ENCODE data around the gene LSM12.
A peak's percentile ranks its signal among the peaks of the same experiment; 100 is the strongest.
"Not testable (repeated sequence)": the region's sequence is repeated elsewhere in the genome, so short reads cannot be mapped to it uniquely, and the experiment has no call there.

Gene LSM12

GRCh38 chr17:44075598-44076293 lies 9.3 kb upstream of the LSM12 start:
- no peak for DNase-seq

- DNase-seq: no peak
Measured at GRCh38 chr17:44074911-44075285, 8.4 kb upstream of the LSM12 start.

DNA sequence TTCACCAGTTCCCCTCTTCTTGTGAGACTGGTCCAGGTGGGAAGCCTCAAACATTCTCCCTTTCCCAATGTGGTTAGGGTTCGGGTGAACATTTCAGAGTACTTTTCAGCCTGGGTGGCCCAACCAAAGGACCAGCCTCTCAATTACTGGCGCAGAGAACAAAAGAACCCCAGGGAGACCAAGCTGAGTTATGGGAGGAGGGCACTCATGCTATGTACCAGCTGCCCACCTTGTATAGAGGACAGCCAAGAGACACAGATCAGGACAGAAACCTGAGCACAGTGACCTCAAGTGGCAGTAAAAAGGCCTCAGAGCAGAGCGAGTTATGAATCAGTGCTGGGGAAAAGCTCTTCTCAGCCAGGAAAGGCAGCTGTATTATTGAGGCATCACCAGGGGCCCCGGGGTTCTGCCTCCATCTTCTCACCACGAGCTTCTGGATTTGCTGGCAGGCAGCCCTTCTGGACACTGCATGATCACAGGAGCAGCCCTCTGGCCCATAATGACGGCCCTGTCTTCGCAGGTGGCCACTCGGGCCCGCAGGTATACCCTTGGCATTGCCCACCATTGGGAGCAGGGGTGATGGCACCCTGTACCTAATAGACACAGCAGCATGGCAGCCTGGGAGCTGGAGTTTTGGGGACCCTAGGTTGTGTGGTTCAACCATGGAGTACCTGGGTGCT lies 7.9 kb upstream of the LSM12 start:
- DNase-seq: no peak

GRCh38 chr17:44071772-44072171 lies 5.3 kb upstream of the LSM12 start:
- DNase-seq: no peak

- no peak for DNase-seq
Measured at GRCh38 chr17:44071198-44071520, 4.7 kb upstream of the LSM12 start.

DNA sequence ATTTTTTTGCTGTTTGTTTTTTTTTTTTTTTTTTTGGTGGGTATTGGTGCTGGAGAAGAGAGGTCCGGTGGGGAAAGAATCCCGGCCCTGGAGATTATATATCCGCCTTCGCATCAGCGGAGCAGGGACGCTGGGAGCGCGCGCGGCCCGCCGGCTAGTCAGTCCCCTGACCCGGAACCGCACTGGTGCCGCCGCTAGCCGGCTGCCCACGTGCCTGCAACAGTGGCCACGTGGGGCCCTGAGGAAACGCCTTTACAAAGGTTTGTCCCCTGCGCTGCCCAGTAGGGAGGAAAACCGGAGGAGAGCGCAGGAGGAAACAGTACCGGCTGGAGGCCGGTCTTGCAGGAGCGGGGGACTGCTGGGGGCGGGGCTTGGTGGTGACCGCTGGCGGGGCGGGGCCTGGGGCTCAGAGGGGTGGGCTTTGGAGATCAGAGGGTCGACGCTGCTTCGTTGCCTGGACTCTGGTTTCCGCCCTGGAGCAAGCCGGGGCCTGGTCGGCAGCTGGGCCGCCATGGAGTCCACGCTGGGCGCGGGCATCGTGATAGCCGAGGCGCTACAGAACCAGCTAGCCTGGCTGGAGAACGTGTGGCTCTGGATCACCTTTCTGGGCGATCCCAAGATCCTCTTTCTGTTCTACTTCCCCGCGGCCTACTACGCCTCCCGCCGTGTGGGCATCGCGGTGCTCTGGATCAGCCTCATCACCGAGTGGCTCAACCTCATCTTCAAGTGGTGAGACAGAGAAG lies 4.2 kb upstream of the LSM12 start, which contains the start of gene G6PC3:
G6PC3 (plus strand) TSS at position 281 of the 743 bp plus-strand sequence; CDS start at position 512, 231 bp downstream.
- peak; percentile 65 for DNase-seq

GRCh38 chr17:44069974-44070454 lies 3.5 kb upstream of the LSM12 start:
- no peak for DNase-seq

DNA sequence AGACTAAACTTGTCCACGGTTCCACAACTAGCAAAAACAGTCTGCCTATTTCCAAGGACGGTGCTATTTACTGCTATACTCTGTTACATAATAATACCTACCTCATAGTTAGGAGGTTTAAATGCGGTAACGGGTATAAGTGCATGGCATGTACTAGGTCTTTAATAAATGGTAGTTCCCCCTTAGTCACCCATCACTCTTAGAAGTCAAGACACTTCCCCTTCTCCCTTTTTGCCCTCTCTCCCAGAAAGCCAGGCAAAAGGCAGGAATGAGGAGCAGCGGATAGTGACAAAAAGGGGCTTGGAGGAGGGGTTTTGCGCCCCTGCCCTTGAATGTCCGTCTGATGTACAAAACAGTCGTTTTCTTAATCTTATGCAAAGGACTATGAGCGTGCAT lies 1.1 kb upstream of the LSM12 start:
- DNase-seq: no peak

GRCh38 chr17:44065668-44066203 lies 735 bp downstream of the LSM12 start:
- DNase-seq: no peak

GRCh38 chr17:44063704-44064639 lies 2.5 kb downstream of the LSM12 start:
- no peak for DNase-seq

- no peak for DNase-seq
Measured at GRCh38 chr17:44062871-44063270, 3.6 kb downstream of the LSM12 start.

GRCh38 chr17:44061446-44061845 lies 5.0 kb downstream of the LSM12 start:
- no peak for DNase-seq

DNA sequence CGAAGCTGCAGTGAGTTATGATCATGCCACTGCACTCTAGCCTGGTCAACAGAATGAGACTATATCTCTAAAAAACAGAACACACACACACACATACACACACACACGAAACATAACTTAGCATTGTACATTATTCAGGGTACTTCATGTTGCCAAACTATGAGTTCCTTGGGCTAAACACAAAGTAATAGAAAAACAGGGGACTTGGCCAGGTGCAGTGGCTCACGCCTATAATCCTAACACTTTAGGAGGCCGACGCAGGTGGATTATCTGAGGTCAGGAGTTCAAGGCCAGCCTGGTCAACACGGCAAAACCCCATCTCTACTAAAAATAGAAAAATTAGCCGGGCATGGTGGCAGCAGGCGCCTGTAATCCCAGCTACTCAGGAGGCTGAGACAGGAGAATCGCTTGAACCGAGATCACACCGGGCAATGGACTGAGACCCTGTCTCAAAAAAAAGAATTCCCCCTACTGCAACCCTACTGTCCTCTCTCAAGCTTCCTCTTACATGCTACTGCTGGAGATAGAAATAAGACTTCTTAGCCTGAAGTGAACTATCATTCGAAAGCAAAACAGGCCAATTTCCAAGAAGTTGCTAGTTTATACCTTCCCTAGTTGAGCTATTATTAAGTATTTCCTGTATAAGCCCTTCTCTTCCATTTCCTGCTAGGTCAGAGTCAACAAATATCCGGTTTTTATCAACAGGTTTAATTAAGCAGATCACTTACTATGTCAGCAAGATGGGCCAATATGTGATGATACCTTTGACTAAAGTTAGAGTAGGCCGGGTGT lies 7.2 kb downstream of the LSM12 start:
- DNase-seq: no peak

DNA sequence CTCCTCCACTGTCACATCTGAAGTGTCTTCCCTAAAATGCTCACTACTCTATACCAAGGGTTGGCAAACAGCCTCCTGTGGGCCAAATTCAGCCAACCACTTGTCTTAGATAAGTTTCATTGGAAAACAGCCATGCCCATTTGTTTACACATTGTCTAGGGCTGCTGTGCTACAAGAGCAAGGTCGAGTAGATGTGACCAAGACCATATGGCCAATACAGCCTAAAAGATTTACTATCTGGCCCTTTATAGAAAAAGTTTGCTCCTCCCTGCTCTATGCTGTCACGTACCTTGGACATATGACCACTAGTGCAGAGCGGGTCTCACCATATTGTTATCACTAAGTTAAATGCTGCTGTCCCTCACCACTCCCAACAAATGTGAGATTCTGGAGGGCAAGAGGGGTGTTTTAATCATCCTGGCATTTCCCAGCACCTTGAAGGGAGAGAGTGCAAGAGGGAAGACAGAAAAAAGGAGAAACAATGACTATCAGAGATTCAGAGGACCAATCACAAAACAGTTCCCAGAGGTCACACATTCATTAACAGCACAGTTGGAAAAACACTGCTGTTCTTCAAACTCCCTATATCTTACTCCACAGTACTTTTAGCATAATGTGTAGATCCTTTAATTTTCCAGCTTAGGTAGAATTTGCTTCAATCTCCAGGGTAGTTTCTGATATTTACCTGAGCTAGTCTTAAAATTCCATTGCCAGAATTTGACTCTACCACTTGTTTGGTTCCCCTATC lies 13.2 kb downstream of the LSM12 start:
- no peak for DNase-seq

- no peak for DNase-seq
Measured at GRCh38 chr17:44049294-44050060, 17.0 kb downstream of the LSM12 start.

GRCh38 chr17:44046893-44047292 lies 19.6 kb downstream of the LSM12 start:
- not testable (repeated sequence) for DNase-seq

DNA sequence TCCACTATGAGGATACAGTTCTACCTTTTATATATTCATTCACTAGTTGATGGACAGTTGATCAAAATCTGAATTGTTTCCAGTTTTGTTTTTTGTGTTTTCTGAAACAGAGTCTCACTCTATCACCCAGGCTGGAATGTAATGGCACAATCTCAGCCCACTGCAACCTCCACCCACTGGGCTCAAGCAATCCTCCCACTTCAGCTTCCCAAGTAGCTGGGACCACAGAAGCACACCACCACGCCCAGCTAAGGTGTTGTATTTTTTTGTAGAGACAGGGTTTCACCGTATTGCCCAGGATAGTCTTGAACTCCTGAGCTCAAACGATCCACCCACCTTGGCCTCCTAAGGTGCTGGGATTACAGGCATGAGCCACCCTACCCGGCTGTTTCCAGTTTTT lies 21.0 kb downstream of the LSM12 start:
- no peak for DNase-seq

- DNase-seq: no peak
Measured at GRCh38 chr17:44044071-44044470, 22.4 kb downstream of the LSM12 start.

DNA sequence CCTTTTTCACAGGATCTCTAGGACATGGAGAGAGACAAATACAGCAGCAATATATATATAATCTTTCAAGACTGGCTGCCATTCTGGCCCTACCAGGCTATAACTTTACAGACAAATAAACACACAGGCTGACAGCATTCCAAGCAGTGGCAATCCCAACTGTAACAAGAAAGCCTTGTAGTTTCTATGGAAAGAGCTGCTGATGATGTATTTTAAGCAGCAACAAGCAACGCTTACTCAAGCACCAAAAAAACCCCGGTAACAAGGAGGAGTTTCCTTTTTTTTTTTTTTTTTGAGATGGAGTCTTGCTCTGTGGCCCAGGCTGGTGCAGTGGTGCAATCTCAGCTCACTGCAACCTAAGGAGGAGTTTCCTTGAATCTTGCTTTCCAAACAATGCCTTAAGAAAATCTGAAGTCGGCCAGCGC lies 23.2 kb downstream of the LSM12 start:
- no peak for DNase-seq
